Glomerular visceral epithelial cell (primary cell): ENCODE measurements around the gene UBP1.
"Not testable (repeated sequence)": the region's sequence is repeated elsewhere in the genome, so short reads cannot be mapped to it uniquely, and the experiment has no call there.

Experiments used
- DNase-seq: peaks from one replicate; pipeline ENCODE4 v3.0.0-alpha.2; 2016; ENCODE audit errors: extremely low spot score

UBP1 gene

DNA sequence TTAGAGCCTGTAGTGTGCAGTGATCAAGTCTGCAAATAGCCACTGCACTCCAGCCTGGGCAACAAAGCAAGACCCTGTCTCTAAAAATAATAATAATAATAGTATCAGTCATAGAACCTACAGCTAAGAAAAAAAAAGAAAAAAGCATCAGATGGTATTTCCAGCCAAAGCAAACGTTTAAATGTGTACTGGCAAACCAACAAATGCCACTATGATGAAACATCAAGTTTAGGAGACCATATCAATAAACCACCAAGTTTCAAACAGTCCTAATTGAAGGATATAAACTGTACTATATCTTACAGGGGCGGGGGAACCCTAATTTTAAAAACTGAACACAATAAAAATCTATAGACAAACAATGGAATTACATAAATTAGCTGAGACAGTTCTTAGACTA lies 6.4 kb downstream of the UBP1 start:
- no peak for DNase-seq

- no peak for DNase-seq
These were observed 9.6 kb downstream of the UBP1 start for GRCh38 chr3:33430571-33430970.

GRCh38 chr3:33430061-33430460 lies 10.1 kb downstream of the UBP1 start:
- DNase-seq: no peak

- not testable (repeated sequence) for DNase-seq
These were observed 10.9 kb downstream of the UBP1 start for GRCh38 chr3:33429306-33429705.

DNA sequence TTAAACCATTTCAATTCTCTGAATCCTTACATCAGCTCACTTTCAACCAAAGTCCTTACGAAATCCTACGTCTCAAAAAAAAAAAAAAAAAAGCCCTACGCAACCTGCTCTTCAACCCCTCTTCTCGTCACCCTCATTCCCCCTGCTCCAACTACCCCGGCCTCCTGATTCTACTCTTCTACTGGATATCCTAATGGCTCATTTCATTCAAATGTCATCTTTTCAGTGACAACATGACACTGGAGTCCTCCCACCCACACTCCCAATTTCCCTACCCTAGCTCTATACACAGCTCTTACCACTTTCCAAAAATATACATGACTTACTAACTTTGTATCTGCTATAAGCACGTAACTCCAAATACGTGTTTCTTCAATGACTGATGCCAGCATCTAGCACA lies 11.5 kb downstream of the UBP1 start:
- no peak for DNase-seq

GRCh38 chr3:33426630-33427317 lies 13.4 kb downstream of the UBP1 start:
- DNase-seq: no peak

GRCh38 chr3:33426068-33426467 lies 14.1 kb downstream of the UBP1 start:
- no peak for DNase-seq

GRCh38 chr3:33425453-33425852 lies 14.8 kb downstream of the UBP1 start:
- no peak for DNase-seq

DNA sequence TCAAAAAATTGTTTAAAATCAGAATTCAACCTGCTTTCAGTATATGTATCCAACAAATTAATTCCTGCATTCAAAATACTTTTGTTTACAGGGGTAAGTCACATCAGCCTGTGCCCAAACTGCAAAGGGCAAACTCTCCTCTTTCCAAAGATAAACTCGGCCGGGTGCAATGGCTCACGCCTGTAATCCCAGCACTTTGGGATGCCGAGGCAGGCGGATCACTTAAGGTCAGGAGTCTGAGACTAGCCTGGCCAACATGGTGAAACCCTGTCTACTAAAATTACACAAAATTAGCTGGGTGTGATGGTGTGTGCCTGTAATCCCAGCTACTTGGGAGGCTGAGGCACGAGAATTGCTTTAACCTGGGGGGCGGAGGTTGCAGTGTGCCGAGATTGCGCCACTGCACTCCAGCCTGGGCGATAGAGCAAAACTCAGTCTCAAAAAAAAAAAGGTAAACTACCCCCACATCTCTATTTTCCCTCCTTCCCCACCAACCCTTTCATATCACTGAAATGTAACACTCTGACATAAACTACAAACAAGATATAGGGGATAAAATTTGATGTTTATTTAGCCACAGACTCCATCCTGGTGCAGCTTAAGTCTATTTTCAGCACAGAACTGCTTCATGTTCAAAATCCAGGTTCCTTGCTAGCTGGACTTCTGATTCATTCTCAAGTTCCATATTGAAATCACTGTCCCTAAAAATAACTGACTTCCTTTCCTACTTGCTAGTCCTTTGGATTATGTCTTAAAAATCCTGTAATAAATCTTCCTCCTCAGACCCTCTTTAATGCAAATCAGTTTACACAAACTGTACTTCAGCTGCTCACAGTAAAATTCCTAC lies 15.4 kb downstream of the UBP1 start:
- no peak for DNase-seq

- no peak for DNase-seq
These were observed 19.2 kb downstream of the UBP1 start for GRCh38 chr3:33420966-33421365.

- no peak for DNase-seq
These were observed 20.3 kb downstream of the UBP1 start for GRCh38 chr3:33419948-33420347.

DNA sequence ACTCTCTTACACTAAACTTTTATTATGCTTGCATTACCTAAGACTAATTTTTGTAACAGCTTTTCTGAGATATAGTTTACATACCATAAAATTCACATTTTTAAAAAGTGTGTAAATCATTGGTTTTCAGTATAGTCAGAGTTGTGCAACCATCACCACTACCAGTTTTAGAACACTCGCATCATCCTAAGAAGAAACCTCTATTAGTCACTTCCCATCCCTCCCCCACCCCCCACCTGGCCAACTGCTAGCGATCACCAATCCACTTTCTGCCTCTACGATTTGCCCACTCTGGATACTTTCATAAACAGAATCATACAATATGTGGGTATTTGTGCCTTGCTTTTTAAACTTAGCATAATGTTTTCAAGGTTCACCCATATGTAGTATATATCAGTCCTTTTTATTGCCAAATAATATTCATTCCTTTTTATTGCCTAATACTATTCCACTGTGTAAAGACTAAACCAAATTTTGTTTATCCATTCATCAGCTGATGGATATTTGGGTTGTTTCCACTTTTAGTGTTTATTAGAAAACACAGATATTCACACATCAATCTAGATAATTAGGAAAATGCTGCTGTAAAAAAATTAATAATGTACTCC lies 23.0 kb downstream of the UBP1 start:
- no peak for DNase-seq

DNA sequence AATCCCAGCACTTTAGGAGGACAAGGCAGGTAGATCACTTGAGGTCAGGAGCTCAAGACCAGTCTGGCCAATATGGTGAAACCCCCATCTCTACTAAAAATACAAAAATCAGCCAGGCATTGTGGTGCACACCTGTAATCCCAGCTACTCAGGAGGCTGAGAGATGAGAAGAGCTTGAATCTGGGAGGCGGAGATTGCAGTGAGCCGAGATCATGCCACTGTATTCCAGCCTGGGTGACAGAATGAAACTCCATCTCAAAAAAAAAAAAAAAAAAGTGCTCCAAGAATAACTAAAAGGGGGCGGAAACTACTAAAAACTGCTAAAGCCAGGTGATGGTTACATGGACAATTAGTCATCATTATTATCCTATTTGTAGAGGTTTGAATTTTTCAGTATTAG lies 29.4 kb downstream of the UBP1 start:
- not testable (repeated sequence) for DNase-seq

- DNase-seq: no peak
These were observed 36.4 kb downstream of the UBP1 start for GRCh38 chr3:33403756-33404155.

DNA sequence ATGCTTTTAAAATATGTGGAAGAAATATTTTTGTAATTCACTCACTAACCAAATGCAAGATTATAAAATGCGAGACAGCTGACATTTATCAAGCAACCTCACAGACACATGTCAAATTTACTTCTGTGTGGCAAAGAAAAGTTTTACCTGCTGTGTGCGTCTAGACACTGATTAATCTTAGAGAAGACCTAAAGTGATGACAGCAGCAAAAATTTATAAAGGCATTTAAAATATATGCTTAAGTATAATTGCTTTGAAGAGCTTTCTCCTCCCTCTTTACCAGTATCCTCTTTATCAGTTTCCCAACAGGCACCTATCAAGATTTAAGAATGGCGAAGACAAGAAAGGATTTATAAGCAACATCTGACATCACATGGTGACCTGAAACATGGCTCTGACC lies 37.3 kb downstream of the UBP1 start:
- no peak for DNase-seq

DNA sequence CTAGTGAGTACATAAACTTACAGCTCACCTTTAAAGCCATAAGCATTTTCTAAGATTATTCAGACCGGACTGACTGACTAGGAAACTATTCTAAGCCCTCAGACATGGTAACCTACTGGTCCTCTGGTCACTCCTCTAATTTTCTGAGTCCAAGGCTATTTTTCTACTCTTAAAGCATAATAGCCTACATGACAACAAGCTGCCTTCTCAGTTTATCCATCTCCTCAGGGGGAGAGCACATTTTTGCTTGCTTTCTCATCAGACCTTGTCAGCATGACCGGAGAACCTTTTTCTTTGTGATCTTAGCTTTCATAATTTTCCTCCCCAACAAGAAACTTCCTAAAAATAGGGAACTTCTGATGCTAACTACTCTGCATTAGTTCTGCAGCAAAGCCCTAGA lies 38.4 kb downstream of the UBP1 start:
- DNase-seq: no peak

DNA sequence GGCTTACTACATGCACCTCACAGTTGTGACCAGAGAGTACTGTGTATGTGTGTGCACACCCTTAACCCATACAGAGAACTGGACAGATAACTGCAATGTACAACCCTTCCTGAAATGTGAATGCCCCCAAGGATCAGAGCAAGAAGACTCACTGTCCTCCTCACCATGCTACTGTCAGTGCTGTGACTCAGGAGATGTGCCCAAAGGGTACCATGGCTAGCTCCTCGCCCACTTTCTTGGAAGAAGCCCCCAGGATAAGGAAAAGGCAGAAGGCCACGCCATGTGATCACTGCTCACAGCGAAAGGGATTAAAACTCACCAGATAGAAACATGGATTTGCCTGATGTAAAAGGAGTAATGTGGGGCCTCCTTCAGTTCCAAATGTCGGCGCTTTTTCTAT lies 41.8 kb downstream of the UBP1 start:
- no peak for DNase-seq

DNA sequence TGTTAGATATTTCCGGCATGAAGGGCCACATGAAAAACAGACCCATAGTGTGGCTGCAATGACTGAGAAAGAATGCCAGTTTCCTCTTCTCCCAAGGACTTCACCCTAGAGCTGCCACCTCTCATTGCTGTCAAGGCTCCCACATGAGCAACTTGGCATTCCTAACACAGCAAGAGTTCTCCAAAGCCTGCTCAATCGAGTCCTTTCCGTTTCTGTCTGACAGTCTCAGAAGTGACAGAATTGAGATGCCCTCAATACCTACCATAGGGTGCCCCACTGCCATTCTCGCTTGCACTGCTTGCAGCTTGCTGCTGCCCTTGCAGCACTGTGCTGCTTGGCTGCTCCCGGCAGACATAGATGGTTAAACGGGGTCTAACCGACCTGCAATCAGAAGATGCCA lies 44.3 kb downstream of the UBP1 start:
- no peak for DNase-seq

DNA sequence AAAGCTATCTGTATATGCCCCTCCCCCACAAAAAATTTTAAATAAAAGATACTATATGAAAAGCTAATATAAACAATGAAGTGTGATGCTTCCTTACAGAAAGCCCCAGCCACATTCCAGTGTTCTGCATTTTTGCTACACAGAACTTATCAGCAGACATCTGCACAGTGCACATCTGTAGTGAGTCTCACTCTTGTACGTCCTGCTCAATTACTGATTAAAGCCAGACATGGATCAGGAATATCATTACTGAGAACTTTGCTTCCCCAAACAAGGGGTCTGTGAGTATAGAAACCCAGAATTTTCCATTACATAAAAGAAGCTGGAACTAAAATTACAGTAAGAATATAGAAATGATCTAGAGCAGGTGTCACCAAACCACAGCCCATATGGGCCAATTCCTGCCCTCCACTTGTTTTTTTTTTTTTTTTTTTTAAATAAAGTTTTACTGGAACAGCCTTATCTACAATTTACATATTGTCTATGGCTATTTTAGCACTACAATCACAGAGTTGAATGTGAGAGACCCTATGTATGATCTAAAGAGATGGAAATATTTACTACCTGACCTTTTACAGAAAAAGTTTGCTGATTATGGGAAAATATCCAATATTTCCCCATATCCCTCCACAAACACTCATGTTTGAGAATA lies 45.7 kb downstream of the UBP1 start:
- DNase-seq: no peak

- DNase-seq: peak; percentile 73
These were observed 47.5 kb downstream of the UBP1 start for GRCh38 chr3:33392703-33393125.

GRCh38 chr3:33392144-33392543 lies 48.1 kb downstream of the UBP1 start:
- no peak for DNase-seq

DNA sequence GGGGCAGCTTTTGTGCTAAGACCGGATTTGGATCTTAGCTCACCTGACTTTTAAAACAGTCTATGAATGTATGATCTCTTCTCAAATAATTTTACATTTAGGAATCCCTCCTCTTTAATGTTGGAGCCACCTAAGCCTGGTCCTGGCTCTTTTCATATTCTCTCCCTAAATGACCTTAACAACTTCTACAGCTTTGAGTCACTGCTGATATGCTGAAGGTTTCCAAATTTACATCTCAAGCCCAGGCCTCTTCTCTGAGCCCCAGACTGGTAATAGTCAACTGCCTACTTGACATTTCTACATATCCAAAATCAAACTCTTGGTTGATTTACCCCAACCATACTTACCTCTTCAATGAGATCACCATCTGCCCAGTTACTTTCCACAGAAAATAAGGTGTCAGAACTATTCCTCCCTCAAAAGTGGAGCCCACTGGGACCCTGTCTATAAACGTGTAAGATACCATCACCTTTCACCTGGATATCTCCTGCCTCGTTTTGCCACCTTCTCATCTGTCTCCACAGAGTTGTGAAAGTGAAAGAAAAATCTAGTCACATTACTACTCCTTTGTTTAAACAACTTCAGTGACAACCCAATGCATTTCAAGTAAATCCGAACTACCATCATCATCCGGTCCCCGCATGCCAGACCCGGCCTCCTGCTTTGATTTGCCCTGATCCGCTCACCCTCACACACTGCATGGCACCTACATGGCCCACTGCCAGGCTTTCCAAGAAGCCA lies 48.8 kb downstream of the UBP1 start:
- DNase-seq: no peak
